Measurements from ENCODE around the gene CD247. TPM values are rescaled to one million over a fixed set of nuclear protein-coding genes. Genes with fewer than 3 reads are reported as not detected.

The CD247 gene
- total and polyA plus RNA-seq, 2 of the 13 experiments (the other 11 are each of a cell fraction or from before 2014, with no cell fraction given) = 0.20 TPM; not detected in 1

DNA sequence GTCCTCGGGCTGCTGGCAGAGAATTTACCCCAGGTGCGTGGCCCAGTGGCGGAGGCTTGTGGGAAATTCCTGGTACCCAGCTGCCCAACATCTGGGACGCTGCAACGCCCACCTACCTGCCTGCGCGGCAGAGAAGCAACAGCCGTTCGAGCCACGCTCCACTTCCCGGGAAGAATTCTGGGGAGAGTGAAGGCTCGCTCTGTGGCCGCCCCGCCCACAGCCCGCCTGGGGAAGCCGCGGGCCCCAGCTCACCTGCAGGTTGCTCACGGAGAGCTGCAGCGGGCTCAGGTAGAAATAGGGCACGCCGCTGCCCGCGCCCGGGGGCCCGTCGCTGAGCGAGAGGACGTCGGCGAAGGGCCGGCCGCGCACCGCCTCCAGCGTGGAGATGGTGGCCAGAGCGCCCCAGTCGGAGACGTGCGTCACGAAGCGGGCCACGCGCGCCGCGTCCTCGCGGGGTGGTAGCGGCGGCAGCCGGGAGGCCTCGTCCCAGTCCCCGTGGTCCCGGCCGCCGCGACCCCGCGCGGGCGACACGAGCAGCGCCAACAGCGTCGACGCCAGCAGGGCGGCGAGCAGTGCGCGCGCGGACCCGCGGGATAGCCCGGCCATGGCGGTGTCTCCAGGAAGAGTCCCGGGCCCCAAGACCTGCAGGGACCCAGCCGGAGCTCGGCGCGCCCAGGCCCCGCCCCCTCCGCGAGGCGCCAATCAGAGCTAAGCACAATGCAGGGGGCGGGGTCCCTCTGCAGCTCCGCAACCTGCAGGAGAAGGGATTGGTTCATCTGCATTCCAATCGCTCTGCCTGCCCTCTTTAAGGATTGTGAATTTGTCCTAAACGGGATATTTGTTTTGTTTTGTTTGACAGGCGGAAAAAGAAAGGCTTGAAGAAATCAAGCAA, 35.1 kb upstream of the CD247 start, which contains the start of gene CREG1 (continued):
- TF ChIP-seq, protein P1, sequence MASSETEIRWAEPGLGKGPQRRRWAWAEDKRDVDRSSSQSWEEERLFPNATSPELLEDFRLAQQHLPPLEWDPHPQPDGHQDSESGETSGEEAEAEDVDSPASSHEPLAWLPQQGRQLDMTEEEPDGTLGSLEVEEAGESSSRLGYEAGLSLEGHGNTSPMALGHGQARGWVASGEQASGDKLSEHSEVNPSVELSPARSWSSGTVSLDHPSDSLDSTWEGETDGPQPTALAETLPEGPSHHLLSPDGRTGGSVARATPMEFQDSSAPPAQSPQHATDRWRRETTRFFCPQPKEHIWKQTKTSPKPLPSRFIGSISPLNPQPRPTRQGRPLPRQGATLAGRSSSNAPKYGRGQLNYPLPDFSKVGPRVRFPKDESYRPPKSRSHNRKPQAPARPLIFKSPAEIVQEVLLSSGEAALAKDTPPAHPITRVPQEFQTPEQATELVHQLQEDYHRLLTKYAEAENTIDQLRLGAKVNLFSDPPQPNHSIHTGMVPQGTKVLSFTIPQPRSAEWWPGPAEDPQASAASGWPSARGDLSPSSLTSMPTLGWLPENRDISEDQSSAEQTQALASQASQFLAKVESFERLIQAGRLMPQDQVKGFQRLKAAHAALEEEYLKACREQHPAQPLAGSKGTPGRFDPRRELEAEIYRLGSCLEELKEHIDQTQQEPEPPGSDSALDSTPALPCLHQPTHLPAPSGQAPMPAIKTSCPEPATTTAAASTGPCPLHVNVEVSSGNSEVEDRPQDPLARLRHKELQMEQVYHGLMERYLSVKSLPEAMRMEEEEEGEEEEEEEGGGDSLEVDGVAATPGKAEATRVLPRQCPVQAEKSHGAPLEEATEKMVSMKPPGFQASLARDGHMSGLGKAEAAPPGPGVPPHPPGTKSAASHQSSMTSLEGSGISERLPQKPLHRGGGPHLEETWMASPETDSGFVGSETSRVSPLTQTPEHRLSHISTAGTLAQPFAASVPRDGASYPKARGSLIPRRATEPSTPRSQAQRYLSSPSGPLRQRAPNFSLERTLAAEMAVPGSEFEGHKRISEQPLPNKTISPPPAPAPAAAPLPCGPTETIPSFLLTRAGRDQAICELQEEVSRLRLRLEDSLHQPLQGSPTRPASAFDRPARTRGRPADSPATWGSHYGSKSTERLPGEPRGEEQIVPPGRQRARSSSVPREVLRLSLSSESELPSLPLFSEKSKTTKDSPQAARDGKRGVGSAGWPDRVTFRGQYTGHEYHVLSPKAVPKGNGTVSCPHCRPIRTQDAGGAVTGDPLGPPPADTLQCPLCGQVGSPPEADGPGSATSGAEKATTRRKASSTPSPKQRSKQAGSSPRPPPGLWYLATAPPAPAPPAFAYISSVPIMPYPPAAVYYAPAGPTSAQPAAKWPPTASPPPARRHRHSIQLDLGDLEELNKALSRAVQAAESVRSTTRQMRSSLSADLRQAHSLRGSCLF (CRISPR knock-in tag; IDR thresholded peaks at IDR 0.05; ENCODE audit: borderline replicate concordance) = no peak
- TF ChIP-seq ZNF333 (CRISPR knock-in tag; IDR thresholded peaks at IDR 0.05; ENCODE audit: borderline replicate concordance) (no peak), SRSF9 (IDR thresholded peaks at IDR 0.05; ENCODE audit: borderline replicate concordance, insufficient read depth, low read depth, low read length, poor library complexity, severe bottlenecking) (no peak), ZNF75D (CRISPR knock-in tag; IDR thresholded peaks at IDR 0.05; ENCODE audit: borderline replicate concordance) (peak; percentile 18; the same call in 1 of the 2 replicates), NR0B2 (CRISPR knock-in tag; IDR thresholded peaks at IDR 0.05) (0 out of 2 replicates have a peak, but pooled peaks have one; percentile 50), ZMYM4 (CRISPR knock-in tag; IDR thresholded peaks at IDR 0.05) (peak; percentile 67; the same call in 1 of the 2 replicates), KLF16 (CRISPR knock-in tag; IDR thresholded peaks at IDR 0.05) (0 out of 4 replicates have a peak, but pooled peaks of 1 of the 2 experiments have one; percentile 7), HOXA9 (CRISPR knock-in tag; IDR thresholded peaks at IDR 0.05; ENCODE audit: borderline replicate concordance) (no peak)
